Skin epidermis (tissue), 12 donors: Measurements from ENCODE around the gene STXBP6.
A peak's percentile ranks its signal among the peaks of the same experiment; 100 is the strongest.

Experiments used
- H3K27ac ChIP-seq, 21 experiments: fragments of 200-600 bp; sonication (generic) in 11 of 21; one replicate each; pipeline ENCODE4 v1.5.0; 2020; ENCODE audit warnings: mild to moderate bottlenecking in 3 of 21, inconsistent platforms in 2 of 21, moderate library complexity in 2 of 21
- H3K4me3 ChIP-seq, 7 experiments: fragments of 200-600 bp; sonication (generic) in 2 of 7; one replicate each; pipeline ENCODE4 v1.5.0; 2020; ENCODE audit warnings: inconsistent platforms in 2 of 7, mild to moderate bottlenecking in 2 of 7, moderate library complexity in 1 of 7

Gene STXBP6

GRCh38 chr14:24875203-24875838 is 174.6 kb downstream of the STXBP6 start:
- H3K4me3 ChIP-seq, result no peak overlapping the region
- peak overlapping the region in 1 of 21 experiments; percentile 15 for H3K27ac ChIP-seq

GRCh38 chr14:24874514-24875202 is 175.3 kb downstream of the STXBP6 start:
- H3K27ac ChIP-seq, result no peak overlapping the region
- H3K4me3 ChIP-seq, result no peak overlapping the region

- Histone ChIP-seq H3K4me3 (no peak overlapping the region), H3K27ac (no peak overlapping the region)
Observed at GRCh38 chr14:24873551-24873950, 176.4 kb downstream of the STXBP6 start.

- no peak overlapping the region for H3K27ac ChIP-seq
- H3K4me3 ChIP-seq, result no peak overlapping the region
Observed at GRCh38 chr14:24870949-24871701, 178.8 kb downstream of the STXBP6 start.

GRCh38 chr14:24868389-24868788 is 181.6 kb downstream of the STXBP6 start:
- no peak overlapping the region for H3K27ac ChIP-seq
- no peak overlapping the region for H3K4me3 ChIP-seq

- no peak overlapping the region for H3K27ac ChIP-seq
- no peak overlapping the region for H3K4me3 ChIP-seq
Observed at GRCh38 chr14:24866067-24866639, 183.8 kb downstream of the STXBP6 start.

GRCh38 chr14:24863968-24864684 is 185.8 kb downstream of the STXBP6 start:
- Histone ChIP-seq H3K4me3 (no peak overlapping the region), H3K27ac (no peak overlapping the region)

GRCh38 chr14:24861083-24861630 is 188.8 kb downstream of the STXBP6 start:
- Histone ChIP-seq H3K4me3 (no peak overlapping the region), H3K27ac (no peak overlapping the region)

- Histone ChIP-seq H3K4me3 (no peak overlapping the region), H3K27ac (no peak overlapping the region)
Observed at GRCh38 chr14:24859559-24859958, 190.4 kb downstream of the STXBP6 start.

- no peak overlapping the region for H3K27ac ChIP-seq
- no peak overlapping the region for H3K4me3 ChIP-seq
Observed at GRCh38 chr14:24858684-24859083, 191.3 kb downstream of the STXBP6 start.

GRCh38 chr14:24858052-24858451 is 191.9 kb downstream of the STXBP6 start:
- Histone ChIP-seq H3K27ac (no peak overlapping the region), H3K4me3 (no peak overlapping the region)

- H3K4me3 ChIP-seq, result no peak overlapping the region
- no peak overlapping the region for H3K27ac ChIP-seq
Observed at GRCh38 chr14:24857277-24857676, 192.7 kb downstream of the STXBP6 start.

- H3K4me3 ChIP-seq, result no peak overlapping the region
- H3K27ac ChIP-seq, result no peak overlapping the region
Observed at GRCh38 chr14:24853446-24853845, 196.5 kb downstream of the STXBP6 start.

- no peak overlapping the region for H3K27ac ChIP-seq
Observed at GRCh38 chr14:24852312-24853060, 197.5 kb downstream of the STXBP6 start.

GRCh38 chr14:24851837-24852236 is 198.1 kb downstream of the STXBP6 start:
- H3K27ac ChIP-seq, result no peak overlapping the region

More at GRCh38 chr14:24852312-24853060, 197.5 kb downstream of the STXBP6 start:
- H3K4me3 ChIP-seq, result no peak overlapping the region

GRCh38 chr14:24851406-24851805 is 198.5 kb downstream of the STXBP6 start:
- H3K4me3 ChIP-seq, result no peak overlapping the region
- H3K27ac ChIP-seq, result no peak overlapping the region

More at GRCh38 chr14:24851837-24852236, 198.1 kb downstream of the STXBP6 start:
- H3K4me3 ChIP-seq, result no peak overlapping the region

- no peak overlapping the region for H3K4me3 ChIP-seq
- no peak overlapping the region for H3K27ac ChIP-seq
Observed at GRCh38 chr14:24850072-24850471, 199.9 kb downstream of the STXBP6 start.

GRCh38 chr14:24849471-24849870 is 200.5 kb downstream of the STXBP6 start:
- no peak overlapping the region for H3K4me3 ChIP-seq
- no peak overlapping the region for H3K27ac ChIP-seq
